Osteocyte (in vitro differentiated cells): Measurements from ENCODE around the gene MYBPC1. TPM values are rescaled to one million over a fixed set of nuclear protein-coding genes. Genes with fewer than 3 reads are reported as not detected.

Source experiments
- DNase-seq: peaks from one replicate; pipeline ENCODE4 v3.0.0; 2021; ENCODE audit warnings: mixed read lengths; ENCODE audit not compliant: unreplicated experiment; ENCODE audit errors: extremely low spot score
- H3K27ac Mint-ChIP-seq: one replicate; pipeline ENCODE4 v1.8.0; 2021; ENCODE audit warnings: mild to moderate bottlenecking, mixed read lengths; ENCODE audit not compliant: unreplicated experiment
- H3K27me3 Mint-ChIP-seq: one replicate; pipeline ENCODE4 v1.8.0; 2021; ENCODE audit warnings: mixed read lengths; ENCODE audit not compliant: unreplicated experiment
- H3K36me3 Mint-ChIP-seq: one replicate; pipeline ENCODE4 v1.8.0; 2021; ENCODE audit warnings: mixed read lengths; ENCODE audit not compliant: unreplicated experiment
- H3K4me1 Mint-ChIP-seq: one replicate; pipeline ENCODE4 v1.8.0; 2021; ENCODE audit warnings: mixed read lengths; ENCODE audit not compliant: unreplicated experiment
- H3K4me3 Mint-ChIP-seq: one replicate; pipeline ENCODE4 v1.8.0; 2021; ENCODE audit warnings: mild to moderate bottlenecking, moderate library complexity, mixed read lengths; ENCODE audit not compliant: unreplicated experiment
- H3K9me3 Mint-ChIP-seq: one replicate; pipeline ENCODE4 v1.8.0; 2021; ENCODE audit warnings: mixed read lengths; ENCODE audit not compliant: unreplicated experiment
- CTCF ChIP-seq: fragments of 200-600 bp; sonication (generic); IDR thresholded peaks from 2 replicates; pipeline ENCODE4 v1.5.0; 2021; ENCODE audit warnings: antibody characterized with exemption, mild to moderate bottlenecking, moderate library complexity
- total RNA-seq: library from RNA; stranded (reverse); gene quantifications from 2 replicates; pipeline ENCODE4 v1.2.1, GENCODE V29; 2021

MYBPC1 gene
- total RNA-seq, 1 donor from 2014 or later = not detected

- Mint-ChIP-seq H3K4me1 (no peaks in the 10 kb centered on the region), H3K27ac (no peak overlapping the region), H3K4me3 (no peak overlapping the region), H3K27me3 (peaks cover 9% of the 10 kb centered on the region), H3K36me3 (no peaks in the 10 kb centered on the region), H3K9me3 (peaks cover 3% of the 10 kb centered on the region)
- DNase-seq = no peak
- TF ChIP-seq CTCF = no peak
These were observed 31.6 kb upstream of the MYBPC1 start for GRCh38 chr12:101563212-101563611.

GRCh38 chr12:101564912-101565311 lies 29.9 kb upstream of the MYBPC1 start:
- Mint-ChIP-seq H3K36me3 (no peaks in the 10 kb centered on the region), H3K9me3 (no peaks in the 10 kb centered on the region), H3K4me3 (no peak overlapping the region), H3K27me3 (peaks cover 12% of the 10 kb centered on the region), H3K27ac (no peak overlapping the region), H3K4me1 (no peaks in the 10 kb centered on the region)
- no peak for TF ChIP-seq CTCF
- DNase-seq = no peak

- H3K27me3 Mint-ChIP-seq = peaks cover 12% of the 10 kb centered on the region
- no peaks in the 10 kb centered on the region for H3K9me3 Mint-ChIP-seq
- H3K27ac Mint-ChIP-seq = no peak overlapping the region
These were observed 28.5 kb upstream of the MYBPC1 start for GRCh38 chr12:101566318-101566717.

GRCh38 chr12:101567918-101568317 lies 26.9 kb upstream of the MYBPC1 start:
- DNase-seq = no peak
- Mint-ChIP-seq H3K4me1 (peaks cover 2% of the 10 kb centered on the region), H3K4me3 (no peak overlapping the region), H3K9me3 (no peaks in the 10 kb centered on the region), H3K27ac (no peak overlapping the region), H3K36me3 (no peaks in the 10 kb centered on the region), H3K27me3 (peaks cover 12% of the 10 kb centered on the region)
- TF ChIP-seq CTCF = no peak

More at GRCh38 chr12:101566318-101566717, 28.5 kb upstream of the MYBPC1 start:
- no peaks in the 10 kb centered on the region for H3K36me3 Mint-ChIP-seq
- peaks cover 2% of the 10 kb centered on the region for H3K4me1 Mint-ChIP-seq
- H3K4me3 Mint-ChIP-seq = no peak overlapping the region
- no peak for DNase-seq
- no peak for TF ChIP-seq CTCF

GRCh38 chr12:101570047-101570446 lies 24.7 kb upstream of the MYBPC1 start:
- Mint-ChIP-seq H3K36me3 (no peaks in the 10 kb centered on the region), H3K27me3 (peaks cover 10% of the 10 kb centered on the region), H3K4me3 (no peak overlapping the region), H3K27ac (no peak overlapping the region), H3K4me1 (peaks cover 2% of the 10 kb centered on the region), H3K9me3 (no peaks in the 10 kb centered on the region)
- DNase-seq = no peak
- TF ChIP-seq CTCF = peak; percentile 55
